ENCODE results near the gene CCDC61.

DNA sequence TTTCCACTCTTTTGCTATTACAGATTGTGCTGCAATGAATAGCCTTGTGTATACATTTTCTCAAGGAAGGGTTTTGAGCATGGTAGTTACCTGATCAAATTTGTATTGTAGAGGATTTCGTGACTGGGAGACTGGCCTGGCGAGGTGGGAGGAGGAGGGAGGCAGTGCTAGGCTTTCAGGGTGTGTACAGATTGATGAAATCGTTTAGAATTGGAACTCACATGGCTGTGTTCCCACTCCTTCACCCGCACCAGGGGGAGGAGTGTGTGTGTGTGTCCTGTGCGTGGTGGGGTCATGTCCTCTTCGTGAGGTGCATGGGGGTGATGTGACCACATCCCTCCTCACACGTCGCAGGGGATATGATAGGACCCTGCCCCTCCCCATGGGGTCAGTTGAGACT is 19.3 kb downstream of the CCDC61 start:
- no peak for TF ChIP-seq CTCF (IDR thresholded peaks at IDR 0.05; ENCODE audit: borderline replicate concordance, extremely low read depth, low read length, poor library complexity, severe bottlenecking)
- no peak for TF ChIP-seq EZH2 (IDR thresholded peaks at IDR 0.05; ENCODE audit: borderline replicate concordance, low read depth, low read length, severe bottlenecking)
